22Rv1 (cell line): ENCODE measurements around the gene TRERF1.

Experiments
- ZFX ChIP-seq: fragments of 450-650 bp; IDR thresholded peaks from 2 replicates; pipeline ENCODE4 v1.6.1; 2017; ENCODE audit warnings: antibody characterized with exemption, borderline replicate concordance
- TF ChIP-seq, protein P1 (sequence below): fragments of 450-650 bp; IDR thresholded peaks from 2 replicates; pipeline ENCODE4 v1.5.1; 2017; ENCODE audit warnings: mild to moderate bottlenecking

DNA sequence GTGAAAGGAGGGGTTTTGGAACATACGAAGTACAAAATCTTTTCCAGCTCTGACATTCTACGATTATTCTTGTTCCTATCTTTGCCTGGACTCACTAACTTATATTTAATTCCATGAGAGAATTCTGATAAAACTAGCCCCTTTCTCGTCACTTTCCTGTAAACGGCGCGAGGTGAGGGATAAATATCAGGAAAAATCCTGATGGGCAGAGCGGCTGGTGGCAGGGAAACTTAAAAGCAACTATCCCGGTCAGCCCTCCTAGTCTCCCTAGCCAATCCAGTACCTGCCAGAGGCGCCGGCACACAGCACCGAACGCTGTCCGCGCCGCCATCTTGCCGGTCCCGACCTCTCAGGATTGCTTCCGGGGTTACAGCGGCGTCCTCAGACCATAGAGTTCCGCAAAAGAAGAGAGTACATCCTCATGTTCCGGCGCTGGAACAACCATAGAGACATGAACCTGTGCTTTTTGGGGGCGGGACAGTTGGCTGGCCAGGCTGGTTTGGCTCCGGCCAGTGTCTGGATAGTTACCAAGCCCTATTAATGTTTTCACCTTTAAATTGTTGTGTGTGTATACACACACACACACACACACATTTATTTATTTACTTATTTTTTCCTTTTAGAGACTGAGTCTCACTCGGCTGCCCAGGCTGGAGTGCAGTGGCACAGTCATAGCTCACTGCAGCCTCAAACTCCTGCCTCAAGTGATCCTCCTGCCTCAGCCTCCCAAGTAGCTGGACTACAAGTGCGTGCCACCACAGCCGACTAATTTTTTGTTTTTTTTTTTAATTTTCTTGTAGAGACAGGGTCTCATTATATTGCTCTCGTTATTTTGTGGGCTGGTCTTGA is 234.0 kb downstream of the TRERF1 start, which contains the start of gene MRPS10:
- TF ChIP-seq, protein P1, sequence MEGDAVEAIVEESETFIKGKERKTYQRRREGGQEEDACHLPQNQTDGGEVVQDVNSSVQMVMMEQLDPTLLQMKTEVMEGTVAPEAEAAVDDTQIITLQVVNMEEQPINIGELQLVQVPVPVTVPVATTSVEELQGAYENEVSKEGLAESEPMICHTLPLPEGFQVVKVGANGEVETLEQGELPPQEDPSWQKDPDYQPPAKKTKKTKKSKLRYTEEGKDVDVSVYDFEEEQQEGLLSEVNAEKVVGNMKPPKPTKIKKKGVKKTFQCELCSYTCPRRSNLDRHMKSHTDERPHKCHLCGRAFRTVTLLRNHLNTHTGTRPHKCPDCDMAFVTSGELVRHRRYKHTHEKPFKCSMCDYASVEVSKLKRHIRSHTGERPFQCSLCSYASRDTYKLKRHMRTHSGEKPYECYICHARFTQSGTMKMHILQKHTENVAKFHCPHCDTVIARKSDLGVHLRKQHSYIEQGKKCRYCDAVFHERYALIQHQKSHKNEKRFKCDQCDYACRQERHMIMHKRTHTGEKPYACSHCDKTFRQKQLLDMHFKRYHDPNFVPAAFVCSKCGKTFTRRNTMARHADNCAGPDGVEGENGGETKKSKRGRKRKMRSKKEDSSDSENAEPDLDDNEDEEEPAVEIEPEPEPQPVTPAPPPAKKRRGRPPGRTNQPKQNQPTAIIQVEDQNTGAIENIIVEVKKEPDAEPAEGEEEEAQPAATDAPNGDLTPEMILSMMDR: no peak
- no peak for TF ChIP-seq ZFX
